Adrenal gland (tissue), 5 donors: ENCODE measurements around the gene GRID1.

Experiments used
- POLR2A ChIP-seq, 2 donors: fragments of 450-650 bp; IDR thresholded peaks; one replicate each; pipeline ENCODE4 v1.6.1; 2017; ENCODE audit warnings: antibody characterized with exemption in 2 of 2, mild to moderate bottlenecking in 2 of 2, moderate library complexity in 1 of 2
- TF ChIP-seq, protein P1 (sequence below), 6 experiments: fragments of 450-650 bp in 4 of 6; fragments of 200-600 bp in 2 of 6; sonication (generic) in 1 of 6; IDR thresholded peaks; 1 replicate in 5 of 6; 2 replicates in 1 of 6; pipeline versions ENCODE4 v1.5.1 to v1.8.0; 2016 to 2021; ENCODE audit warnings: antibody characterized with exemption in 6 of 6, mild to moderate bottlenecking in 2 of 6, moderate library complexity in 1 of 6
- donor health status: DM: no; HTN: no; CAD: no.

DNA sequence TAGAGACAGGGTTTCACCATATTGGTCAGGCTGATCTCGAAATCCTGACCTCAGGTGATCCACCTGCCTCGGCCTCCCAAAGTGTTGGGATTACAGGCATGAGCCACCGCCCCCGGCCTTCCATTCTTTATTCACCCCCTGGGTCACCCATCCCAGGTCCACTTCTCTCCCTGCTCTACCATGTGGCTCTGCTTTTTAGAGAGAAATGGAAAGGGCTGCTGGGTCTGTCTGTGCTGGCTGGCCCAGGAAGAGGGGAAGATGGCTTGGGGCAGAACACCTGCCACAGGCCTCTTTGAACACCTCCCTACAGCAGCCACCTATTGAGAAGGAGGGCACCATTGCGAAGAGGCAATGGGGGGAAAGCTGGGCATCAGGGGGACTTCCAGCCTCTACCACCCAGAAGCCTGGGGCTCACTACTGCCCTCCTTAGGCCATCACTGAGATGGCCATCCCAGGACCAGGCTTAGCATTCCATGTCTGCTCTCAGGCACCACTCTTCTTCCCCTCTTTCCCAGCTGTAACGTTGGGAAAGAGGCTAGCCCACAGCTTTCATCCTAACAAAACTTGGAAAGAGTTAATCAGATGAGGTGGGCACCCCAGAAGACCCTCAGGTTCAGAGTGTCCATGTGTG lies 256.3 kb downstream of the GRID1 start:
- TF ChIP-seq, protein P1, sequence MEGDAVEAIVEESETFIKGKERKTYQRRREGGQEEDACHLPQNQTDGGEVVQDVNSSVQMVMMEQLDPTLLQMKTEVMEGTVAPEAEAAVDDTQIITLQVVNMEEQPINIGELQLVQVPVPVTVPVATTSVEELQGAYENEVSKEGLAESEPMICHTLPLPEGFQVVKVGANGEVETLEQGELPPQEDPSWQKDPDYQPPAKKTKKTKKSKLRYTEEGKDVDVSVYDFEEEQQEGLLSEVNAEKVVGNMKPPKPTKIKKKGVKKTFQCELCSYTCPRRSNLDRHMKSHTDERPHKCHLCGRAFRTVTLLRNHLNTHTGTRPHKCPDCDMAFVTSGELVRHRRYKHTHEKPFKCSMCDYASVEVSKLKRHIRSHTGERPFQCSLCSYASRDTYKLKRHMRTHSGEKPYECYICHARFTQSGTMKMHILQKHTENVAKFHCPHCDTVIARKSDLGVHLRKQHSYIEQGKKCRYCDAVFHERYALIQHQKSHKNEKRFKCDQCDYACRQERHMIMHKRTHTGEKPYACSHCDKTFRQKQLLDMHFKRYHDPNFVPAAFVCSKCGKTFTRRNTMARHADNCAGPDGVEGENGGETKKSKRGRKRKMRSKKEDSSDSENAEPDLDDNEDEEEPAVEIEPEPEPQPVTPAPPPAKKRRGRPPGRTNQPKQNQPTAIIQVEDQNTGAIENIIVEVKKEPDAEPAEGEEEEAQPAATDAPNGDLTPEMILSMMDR (IDR thresholded peaks at IDR 0.05), result no peak
- TF ChIP-seq POLR2A (IDR thresholded peaks at IDR 0.05), result no peak
